H1 (cell line): ENCODE results near the gene STRIP2. TPM values are rescaled to one million over a fixed set of nuclear protein-coding genes. Genes with fewer than 3 reads are reported as not detected.

Experiments used
- CTCF ChIA-PET: fragments of 300-600 bp; sonication (Branson Sonifier 250); formaldehyde crosslinking; loops from one replicate; lab custom pipeline; 2021; ENCODE audit not compliant: partially characterized antibody; lab: Charles Lee
- POLR2A ChIA-PET: fragments of 300-600 bp; sonication (Branson Sonifier 250); formaldehyde crosslinking; loops from one replicate; lab custom pipeline; 2021; ENCODE audit warnings: inconsistent platforms; ENCODE audit not compliant: partially characterized antibody; lab: Charles Lee
- DNase-seq, 2 experiments: peaks; one replicate each; pipeline versions ENCODE4 v3.0.0 to v3.0.0-alpha.2; 2010 to 2022; ENCODE audit warnings: low spot score in 2 of 2, low read depth in 1 of 2, mixed read lengths in 1 of 2
- FAIRE-seq: peaks from 2 replicates; lab custom pipeline; 2011; peaks lifted over from hg19 to GRCh38; lab: Jason Lieb, UNC
- H2AFZ ChIP-seq: 2 replicates; pipeline ENCODE4 v1.8.1; 2012; ENCODE audit warnings: low read length, inconsistent platforms
- H2AK5ac ChIP-seq: 2 replicates; pipeline ENCODE4 v1.6.1; 2013; ENCODE audit warnings: low read depth, low read length
- H2BK120ac ChIP-seq: replicated peaks from 2 replicates; pipeline ENCODE3; 2013; ENCODE audit warnings: low read depth, low read length, inconsistent platforms
- H2BK12ac ChIP-seq: 2 replicates; pipeline ENCODE4 v1.6.1; 2013; ENCODE audit warnings: low read depth, low read length
- H2BK15ac ChIP-seq: 2 replicates; pipeline ENCODE4 v1.6.1; 2013; ENCODE audit warnings: low read length
- H2BK20ac ChIP-seq: 2 replicates; pipeline ENCODE4 v1.6.1; 2013; ENCODE audit warnings: low read length
- H2BK5ac ChIP-seq: 2 replicates; pipeline ENCODE4 v1.6.1; 2013; ENCODE audit warnings: low read depth, low read length
- H3K14ac ChIP-seq: 2 replicates; pipeline ENCODE4 v1.6.1; 2013; ENCODE audit warnings: inconsistent platforms; ENCODE audit not compliant: insufficient read length
- H3K18ac ChIP-seq: 2 replicates; pipeline ENCODE4 v1.6.1; 2013; ENCODE audit warnings: low read length; ENCODE audit errors: extremely low read depth
- H3K23ac ChIP-seq: 2 replicates; pipeline ENCODE4 v1.6.1; 2013; ENCODE audit warnings: inconsistent platforms; ENCODE audit not compliant: insufficient read length
- H3K23me2 ChIP-seq: 2 replicates; pipeline ENCODE4 v1.6.1; 2013; ENCODE audit warnings: low read depth, low read length
- H3K27ac ChIP-seq: 2 replicates; pipeline ENCODE4 v1.6.1; 2011; ENCODE audit warnings: low read depth, low read length, inconsistent platforms
- H3K27me3 ChIP-seq, 4 experiments: replicated peaks in 1 of 4; 1 replicate in 1 of 4; 2 replicates in 3 of 4; pipeline versions ENCODE4 v1.6.1 to v1.8.1; 2011 to 2013; ENCODE audit warnings: low read length in 3 of 4, mild to moderate bottlenecking in 3 of 4, inconsistent platforms in 2 of 4, mixed read lengths in 2 of 4, moderate library complexity in 1 of 4; ENCODE audit not compliant: control insufficient read depth in 3 of 4, insufficient read depth in 3 of 4; ENCODE audit errors: extremely low read depth in 1 of 4
- H3K36me3 ChIP-seq, 4 experiments: 2 replicates each; pipeline versions ENCODE4 v1.6.1 to v1.8.1; 2011 to 2013; ENCODE audit warnings: mild to moderate bottlenecking in 4 of 4, low read length in 3 of 4, moderate library complexity in 2 of 4, control low read depth in 1 of 4, inconsistent platforms in 1 of 4; ENCODE audit not compliant: insufficient read depth in 4 of 4, control insufficient read depth in 2 of 4
- H3K4ac ChIP-seq: replicated peaks from 2 replicates; pipeline ENCODE3; 2013; ENCODE audit warnings: low read length, low read depth, mixed read lengths, inconsistent platforms; ENCODE audit not compliant: insufficient read length
- H3K4me1 ChIP-seq, 4 experiments: replicated peaks in 1 of 4; 1 replicate in 1 of 4; 2 replicates in 3 of 4; pipeline versions ENCODE4 v1.6.1 to v1.8.1; 2011 to 2013; ENCODE audit warnings: low read length in 3 of 4, inconsistent platforms in 2 of 4, mixed read lengths in 1 of 4; ENCODE audit not compliant: insufficient read depth in 4 of 4, control insufficient read depth in 3 of 4
- H3K4me2 ChIP-seq, 2 experiments: 2 replicates each; pipeline versions ENCODE4 v1.6.1 to v1.8.1; 2011 to 2013; ENCODE audit warnings: low read depth in 2 of 2, low read length in 2 of 2, control low read depth in 1 of 2, inconsistent platforms in 1 of 2, mild to moderate bottlenecking in 1 of 2; ENCODE audit not compliant: insufficient read depth in 1 of 2
- H3K4me3 ChIP-seq, 4 experiments: fragments of 200-600, 300-600 bp in 1 of 4; sonication (generic), shearing (Covaris generic), sonication (Bioruptor Twin) in 1 of 4; 2 replicates each; pipeline versions ENCODE4 v1.5.1 to v1.8.1; 2011 to 2016; ENCODE audit warnings: low read length in 4 of 4, low read depth in 3 of 4, control low read depth in 2 of 4, inconsistent platforms in 2 of 4, mild to moderate bottlenecking in 2 of 4, mixed read lengths in 1 of 4, moderate library complexity in 1 of 4; ENCODE audit not compliant: insufficient read depth in 2 of 4; ENCODE audit errors: extremely low read depth in 1 of 4
- H3K56ac ChIP-seq: replicated peaks from 2 replicates; pipeline ENCODE3; 2013; ENCODE audit warnings: low read depth, mild to moderate bottlenecking, mixed read lengths, low read length, inconsistent platforms; ENCODE audit not compliant: insufficient read length
- H3K79me1 ChIP-seq: 2 replicates; pipeline ENCODE4 v1.6.1; 2013; ENCODE audit warnings: low read depth, low read length, control low read depth
- H3K79me2 ChIP-seq, 2 experiments: 2 replicates each; pipeline versions ENCODE4 v1.6.1 to v1.8.1; 2012 to 2013; ENCODE audit warnings: low read length in 2 of 2, mild to moderate bottlenecking in 2 of 2, inconsistent platforms in 1 of 2; ENCODE audit not compliant: insufficient read depth in 2 of 2, control insufficient read depth in 1 of 2
- H3K9ac ChIP-seq, 4 experiments: replicated peaks in 1 of 4; 1 replicate in 1 of 4; 2 replicates in 3 of 4; pipeline versions ENCODE4 v1.6.1 to v1.8.1; 2011 to 2013; ENCODE audit warnings: low read depth in 3 of 4, low read length in 3 of 4, control low read depth in 2 of 4, mild to moderate bottlenecking in 2 of 4, moderate library complexity in 2 of 4, inconsistent platforms in 1 of 4; ENCODE audit errors: extremely low read depth in 1 of 4
- H3K9me3 ChIP-seq, 2 experiments: 2 replicates each; pipeline versions ENCODE4 v1.6.1 to v1.8.1; 2012 to 2013; ENCODE audit warnings: mild to moderate bottlenecking in 2 of 2, moderate library complexity in 2 of 2, control low read depth in 1 of 2, inconsistent platforms in 1 of 2, low read depth in 1 of 2, low read length in 1 of 2, mixed read lengths in 1 of 2; ENCODE audit not compliant: insufficient read depth in 2 of 2
- H4K20me1 ChIP-seq, 2 experiments: replicated peaks in 1 of 2; 2 replicates each; pipeline versions ENCODE3 to v1.8.1; 2011 to 2013; ENCODE audit warnings: inconsistent platforms in 2 of 2, low read length in 2 of 2, mild to moderate bottlenecking in 1 of 2; ENCODE audit not compliant: insufficient read depth in 2 of 2, control insufficient read depth in 1 of 2
- H4K5ac ChIP-seq: 2 replicates; pipeline ENCODE4 v1.6.1; 2013; ENCODE audit warnings: low read length, low read depth, mixed read lengths, inconsistent platforms; ENCODE audit not compliant: insufficient read length
- H4K8ac ChIP-seq: 2 replicates; pipeline ENCODE4 v1.8.0; 2013; ENCODE audit warnings: mild to moderate bottlenecking, moderate library complexity, low read length, inconsistent platforms; ENCODE audit not compliant: insufficient read depth; ENCODE audit errors: extremely low read depth
- H4K91ac ChIP-seq: replicated peaks from 2 replicates; pipeline ENCODE3; 2013; ENCODE audit warnings: low read length, mixed read lengths, inconsistent platforms; ENCODE audit not compliant: insufficient read length
- JUN ChIP-seq: IDR thresholded peaks from 2 replicates; pipeline ENCODE4 v1.6.1; 2011; ENCODE audit warnings: low read depth, mild to moderate bottlenecking, improper control_type of control experiment, low read length
- KDM4A ChIP-seq: IDR thresholded peaks from one replicate; pipeline ENCODE4 v1.7.1; 2012; ENCODE audit warnings: low read depth, mild to moderate bottlenecking, moderate library complexity, low read length, inconsistent platforms; ENCODE audit not compliant: severe bottlenecking
- WGBS, 2 experiments: shearing (Covaris generic) in 1 of 2; methylation state at CpG; one replicate each; pipeline versions ENCODE4 v1.1.6 to v1.1.7; 2013 to 2015; ENCODE audit warnings: low lambda C conversion rate in 2 of 2, mixed read lengths in 2 of 2, inconsistent platforms in 1 of 2, low coverage in 1 of 2, missing lambda C conversion rate in 1 of 2; ENCODE audit not compliant: insufficient replicate concordance in 2 of 2, insufficient coverage in 1 of 2, insufficient read length in 1 of 2; ENCODE audit errors: extremely low coverage in 1 of 2, missing lambda C conversion rate in 1 of 2; 5-methylcytosine and 5-hydroxymethylcytosine counted together
- polyA plus RNA-seq, 7 experiments: library from polyadenylated mRNA; depleted of rRNA in 3 of 7; stranded (reverse) in 5 of 7; unstranded in 2 of 7; fragments of >200 nt in 5 of 7; fragments of 200-250 nt in 2 of 7; gene quantifications; 1 replicate in 5 of 7; 2 replicates in 1 of 7; 4 replicates in 1 of 7; pipeline versions ENCODE4 v1.2.1 to v1.2.3, GENCODE V29; 2011 to 2013; ENCODE audit warnings: missing spikeins in 2 of 7, mixed read lengths in 2 of 7
- total RNA-seq: library from RNA; stranded (reverse); fragmentation: NEBNext Ultra II Directional; extraction: Animal tissue kit (Norgen Biotek cat#: 25700); gene quantifications from 2 replicates; pipeline ENCODE4 v1.2.1, GENCODE V29; 2021

STRIP2 gene
- total and polyA plus RNA-seq, 2 of the 8 experiments (the other 6 are each of a cell fraction or from before 2014, with no cell fraction given) = 5.3 to 8.2 TPM

DNA sequence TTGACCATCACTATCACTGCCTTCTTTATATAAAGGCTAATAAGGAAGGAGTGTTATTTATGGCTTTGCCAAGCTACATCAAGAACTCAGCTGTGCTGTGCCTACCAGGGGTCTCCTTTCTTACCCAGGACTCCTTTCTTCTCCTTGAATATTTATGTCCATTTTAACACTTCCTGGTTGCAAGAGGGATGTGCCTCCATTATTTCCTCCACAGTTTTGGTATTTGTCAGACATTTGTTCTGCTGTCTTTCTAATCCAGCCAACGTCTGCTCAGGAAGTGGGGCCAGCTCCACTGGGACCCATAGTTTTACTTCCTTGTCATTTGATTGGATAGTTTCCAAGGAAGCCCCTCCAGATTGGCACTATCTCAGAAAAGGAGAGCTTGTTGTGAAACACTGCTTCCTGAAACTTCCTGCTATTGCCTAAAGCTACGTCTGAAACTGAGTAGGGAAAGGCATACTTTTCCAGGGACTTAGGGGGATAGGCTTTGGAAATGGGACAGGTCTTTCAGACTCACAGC is 6.6 kb upstream of the STRIP2 start:
- Histone ChIP-seq H3K23ac (no peak overlapping the region), H2AK5ac (no peak overlapping the region), H2AFZ (no peak overlapping the region), H3K56ac (no peak overlapping the region), H4K91ac (no peak overlapping the region), H3K4me2 (no peak overlapping the region), H3K9me3 (no peaks in the 10 kb centered on the region), H3K4me1 (no peaks in the 10 kb centered on the region), H3K79me2 (no peaks in the 10 kb centered on the region), H3K18ac (no peak overlapping the region), H3K4ac (no peak overlapping the region), H4K20me1 (no peaks in the 10 kb centered on the region), H3K14ac (no peak overlapping the region), H3K4me3 (no peak overlapping the region), H3K27ac (no peak overlapping the region), H3K23me2 (no peaks in the 10 kb centered on the region), H3K9ac (no peak overlapping the region), H4K8ac (no peak overlapping the region), H2BK20ac (no peak overlapping the region), H2BK120ac (no peak overlapping the region), H3K79me1 (no peaks in the 10 kb centered on the region; the same call in 1 of the 2 replicates), H2BK15ac (no peak overlapping the region), H4K5ac (no peak overlapping the region), H2BK12ac (no peak overlapping the region), H3K36me3 (peaks cover 0 to 19% (median 8%) of the 10 kb centered on the region in 4 experiments; a peak in 5 of 8 replicates), H3K27me3 (0 out of 7 replicates have a peak, but pooled peaks cover 0 to under 1% (median 0%) of the 10 kb centered on the region in 4 experiments), H2BK5ac (no peak overlapping the region)
- DNase-seq (no peak), FAIRE-seq (no peak)
- WGBS, 2 experiments = 91% methylated on average over 2 of the region's 2 CpGs; no CpG with 5 or more reads in 1 of the 2 experiments
- TF ChIP-seq JUN = no peak
- TF ChIP-seq KDM4A = no peak
- ChIA-PET CTCF (interaction anchor here (1.1 to 1.6 kb wide), 2 partner anchors 39 to 50 kb away, joined by 4 to 6 read pairs; no protein-coding TSS in a partner anchor), POLR2A (interaction anchor here (0.9 to 1.0 kb wide), 2 partner anchors 8 to 23 kb away, joined by 3 read pairs; no protein-coding TSS in a partner anchor)
